HG03378 (cell line): ENCODE data around the gene TBXA2R.
"Not testable (repeated sequence)": the region's sequence is repeated elsewhere in the genome, so short reads cannot be mapped to it uniquely, and the experiment has no call there.

Source experiments
- ATAC-seq: cut with Tn5 transposase; IDR thresholded peaks from one replicate; pipeline ENCODE4 v1.9.1; 2021; ENCODE audit warnings: mild to moderate bottlenecking, moderate library complexity; ENCODE audit not compliant: unreplicated experiment

Gene TBXA2R

DNA sequence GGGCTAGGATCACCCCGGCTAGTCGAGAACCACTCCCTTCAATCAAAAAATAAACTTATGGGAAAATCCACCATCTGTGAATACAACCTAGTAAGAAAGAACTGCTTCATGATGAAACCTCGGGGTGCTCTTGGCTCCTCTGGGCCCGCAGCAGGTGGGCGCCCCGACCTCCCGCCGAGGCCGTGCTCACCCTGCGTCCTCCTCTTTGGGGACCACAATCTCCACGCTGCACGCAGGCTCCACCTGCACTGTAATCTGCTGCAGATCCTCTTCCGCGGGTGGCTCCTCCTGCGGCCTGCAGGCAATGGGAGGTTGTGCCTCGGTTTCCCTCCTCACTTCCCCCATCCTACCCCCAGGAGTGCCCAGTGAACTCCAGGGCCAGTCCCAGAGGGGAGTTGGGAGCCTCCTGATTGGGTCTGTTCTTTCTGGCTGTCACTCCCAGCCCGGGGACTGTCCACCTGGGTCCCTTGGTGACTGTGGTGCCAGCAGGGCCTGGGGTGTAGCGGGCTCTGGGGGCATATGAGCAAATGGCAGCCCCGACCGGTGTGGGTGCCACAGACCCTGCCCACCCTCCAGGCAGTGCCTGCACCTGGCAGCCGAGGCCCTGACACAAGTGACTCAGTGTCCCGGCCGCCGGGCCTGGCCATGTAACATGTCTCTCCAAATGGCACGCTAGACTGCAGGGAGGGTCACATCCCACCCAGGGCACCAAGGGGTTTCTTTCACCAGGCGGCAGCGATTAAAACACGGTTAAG lies 35.0 kb upstream of the TBXA2R start:
- no peak for ATAC-seq

DNA sequence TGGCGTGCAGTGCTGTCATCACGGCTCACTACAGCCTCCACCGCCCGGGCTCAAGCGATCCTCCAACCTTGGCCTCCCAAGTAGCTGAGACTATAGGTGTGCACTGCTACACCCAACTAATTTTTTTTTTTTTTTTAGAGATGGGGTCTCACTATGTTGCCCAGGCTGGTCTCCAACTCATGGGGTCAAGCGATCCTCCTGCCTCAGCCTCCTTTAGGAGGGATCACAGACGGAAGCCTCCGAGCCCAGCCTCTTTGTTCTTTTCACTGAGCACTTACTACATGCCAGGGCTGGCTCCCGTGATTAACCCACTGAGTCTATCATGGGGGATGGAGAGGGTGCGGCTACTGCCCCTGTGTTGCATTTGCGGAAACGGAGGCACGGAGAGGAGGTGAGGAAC lies 32.8 kb upstream of the TBXA2R start:
- no peak for ATAC-seq

DNA sequence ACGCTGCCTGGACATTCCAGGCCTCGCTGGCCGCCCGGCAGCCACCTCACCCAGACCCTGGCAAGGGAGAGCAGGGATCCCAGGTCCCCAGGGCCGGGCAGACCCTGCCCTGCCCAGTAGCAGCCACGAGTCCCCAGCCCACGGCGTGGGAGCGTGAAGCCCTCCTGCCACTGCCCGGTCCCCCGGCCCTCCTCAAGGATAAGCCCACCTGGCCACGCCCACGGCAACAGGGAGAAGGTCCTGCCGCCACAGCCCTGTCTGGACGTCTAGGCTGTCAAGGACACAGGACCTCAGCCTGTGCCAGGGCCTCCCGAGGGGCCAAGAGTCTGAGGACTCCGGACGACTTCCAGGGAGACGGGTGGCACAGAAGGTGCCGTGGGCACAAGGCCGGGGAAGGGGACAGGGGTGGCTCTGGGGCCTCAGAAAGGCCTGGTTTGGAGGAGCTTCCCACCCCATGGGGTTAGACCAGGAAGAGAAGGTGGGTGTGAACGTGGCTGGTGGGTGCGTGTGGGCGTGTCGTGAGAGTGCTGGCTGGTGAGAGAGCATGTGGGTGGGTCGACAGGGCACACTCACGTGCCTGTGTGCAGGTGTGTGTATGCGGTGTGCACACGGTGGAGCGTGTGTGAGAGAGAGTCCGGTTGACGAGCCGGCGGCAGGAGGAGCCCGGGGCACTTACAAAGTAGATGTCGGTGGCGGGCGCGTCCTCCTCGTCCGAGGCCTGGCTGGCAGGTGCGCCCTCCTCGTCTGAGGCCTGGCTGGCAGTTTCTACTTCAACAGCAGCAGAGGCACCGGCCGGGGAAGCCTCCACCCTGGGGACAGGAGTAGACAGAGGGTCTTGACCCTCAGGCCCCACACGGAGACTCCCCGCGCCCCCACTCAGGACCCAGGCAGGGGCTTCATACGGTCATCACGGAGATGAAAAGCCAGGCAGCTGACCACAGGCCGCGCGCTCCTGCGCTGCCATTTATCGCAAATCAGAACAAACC lies 31.8 kb upstream of the TBXA2R start:
- no peak for ATAC-seq

DNA sequence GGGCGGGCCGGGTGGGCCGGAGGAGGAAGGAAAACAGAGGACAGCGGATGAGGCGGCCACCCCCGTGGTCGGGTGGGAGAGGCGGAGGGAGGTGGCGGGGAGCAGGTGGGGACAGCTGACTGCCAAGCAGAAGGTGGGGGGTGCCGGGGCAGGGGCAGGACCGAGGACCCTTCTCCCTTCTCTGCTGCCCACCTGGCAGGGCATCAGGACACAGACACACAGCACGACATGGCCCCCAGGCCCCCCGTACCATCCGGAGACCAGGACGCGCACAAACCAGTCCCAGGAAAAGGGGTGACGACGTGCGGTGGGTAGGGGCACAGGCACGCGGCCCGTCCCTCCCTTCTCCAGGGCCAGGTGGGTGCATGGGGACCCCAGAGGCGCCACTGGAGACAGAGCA lies 30.9 kb upstream of the TBXA2R start:
- no peak for ATAC-seq

- no peak for ATAC-seq
Measured at GRCh38 chr19:3636962-3637361, 30.3 kb upstream of the TBXA2R start.

GRCh38 chr19:3636506-3636905 lies 29.8 kb upstream of the TBXA2R start:
- ATAC-seq = no peak

DNA sequence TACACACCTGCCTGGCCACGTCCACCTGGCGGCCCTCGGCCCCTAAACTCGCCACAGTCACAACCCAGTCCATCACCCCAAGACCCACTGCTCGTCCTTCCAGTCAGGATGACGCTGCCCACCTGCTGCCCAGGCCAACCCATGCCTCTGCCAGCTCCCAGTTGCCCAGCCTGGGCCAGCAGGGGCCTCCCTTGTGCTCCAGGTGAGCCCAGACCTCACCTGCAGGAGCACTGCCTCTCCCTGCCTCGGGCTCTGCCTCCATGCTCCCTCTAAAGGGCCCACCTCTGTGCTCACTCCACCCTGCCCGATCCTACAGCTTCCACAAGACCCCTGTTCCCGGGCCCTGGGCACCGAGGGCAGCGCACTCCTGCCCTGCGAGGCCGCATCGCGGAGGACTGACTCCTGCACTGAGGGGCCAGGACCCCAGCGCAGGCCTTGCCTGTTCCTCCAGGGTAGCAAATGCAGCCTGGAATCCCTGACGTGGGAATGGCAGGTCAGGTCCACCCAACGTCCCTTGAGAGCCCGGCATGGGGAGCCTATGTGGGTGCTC lies 27.9 kb upstream of the TBXA2R start:
- ATAC-seq = no peak

DNA sequence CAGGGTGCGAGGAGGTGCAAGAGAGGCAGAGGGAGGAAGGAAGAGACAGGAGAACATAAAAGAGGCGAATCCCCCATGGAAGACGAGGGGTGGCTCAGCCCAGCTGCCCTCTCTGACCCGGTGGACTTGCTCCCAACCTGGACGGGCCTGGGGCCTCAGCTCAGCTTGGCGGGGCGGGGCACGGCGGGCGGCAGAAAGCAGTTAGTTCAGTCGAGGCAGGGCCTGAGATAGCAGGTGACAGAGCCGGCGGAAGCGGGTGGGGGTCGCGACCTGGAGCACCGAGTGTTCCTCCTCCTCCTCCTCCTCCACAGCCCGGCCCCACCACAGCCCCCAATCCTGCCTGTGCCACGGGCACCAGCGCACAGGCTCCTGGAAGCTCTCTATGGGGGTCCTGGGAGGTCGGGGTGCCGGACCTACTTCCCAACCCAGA lies 26.9 kb upstream of the TBXA2R start:
- ATAC-seq = no peak

GRCh38 chr19:3632739-3633558 lies 26.3 kb upstream of the TBXA2R start:
- ATAC-seq = no peak

GRCh38 chr19:3632098-3632497 lies 25.4 kb upstream of the TBXA2R start:
- no peak for ATAC-seq

DNA sequence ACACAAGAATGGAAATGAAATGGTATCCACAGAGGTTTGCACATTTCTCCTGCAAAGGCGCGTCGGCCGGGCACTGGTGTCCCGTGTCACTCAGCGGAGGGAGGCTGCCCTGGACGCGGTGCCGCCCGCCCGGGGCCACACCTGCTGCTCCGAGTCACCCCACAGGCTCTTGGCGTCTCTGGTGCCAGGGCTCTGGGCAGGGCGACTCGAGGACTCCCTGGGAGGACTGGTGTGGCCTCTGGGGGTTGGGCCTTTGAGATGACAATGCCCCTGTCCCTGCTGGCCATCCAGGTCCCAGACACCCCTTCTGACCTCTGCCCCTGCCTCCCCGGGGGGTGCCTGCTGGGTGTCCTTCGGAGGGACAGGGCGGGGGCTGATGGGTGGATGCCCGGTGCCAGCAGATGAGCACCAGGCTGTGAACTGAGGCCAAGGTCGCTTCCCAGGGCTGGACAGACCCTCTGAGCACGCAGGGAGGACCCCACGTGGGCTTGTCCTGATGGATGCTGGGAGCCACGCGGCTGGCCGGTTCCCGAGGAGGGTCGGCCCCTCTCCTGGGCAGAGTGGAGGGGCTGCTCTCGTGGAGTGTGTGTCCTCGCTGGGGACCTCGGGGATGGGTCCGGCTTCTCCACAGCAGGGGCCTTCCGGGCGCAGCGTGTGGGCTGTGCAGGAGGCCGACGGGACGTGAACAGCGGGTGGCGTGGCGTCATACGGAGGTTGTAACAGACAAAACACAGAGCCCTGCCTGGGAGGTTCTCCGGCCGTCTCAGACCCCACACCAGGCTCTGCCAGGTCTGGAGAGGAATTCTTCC lies 24.6 kb upstream of the TBXA2R start:
- ATAC-seq = no peak

GRCh38 chr19:3628766-3629165 lies 22.1 kb upstream of the TBXA2R start:
- not testable (repeated sequence) for ATAC-seq

- ATAC-seq = no peak
Measured at GRCh38 chr19:3627351-3627723, 20.7 kb upstream of the TBXA2R start.

DNA sequence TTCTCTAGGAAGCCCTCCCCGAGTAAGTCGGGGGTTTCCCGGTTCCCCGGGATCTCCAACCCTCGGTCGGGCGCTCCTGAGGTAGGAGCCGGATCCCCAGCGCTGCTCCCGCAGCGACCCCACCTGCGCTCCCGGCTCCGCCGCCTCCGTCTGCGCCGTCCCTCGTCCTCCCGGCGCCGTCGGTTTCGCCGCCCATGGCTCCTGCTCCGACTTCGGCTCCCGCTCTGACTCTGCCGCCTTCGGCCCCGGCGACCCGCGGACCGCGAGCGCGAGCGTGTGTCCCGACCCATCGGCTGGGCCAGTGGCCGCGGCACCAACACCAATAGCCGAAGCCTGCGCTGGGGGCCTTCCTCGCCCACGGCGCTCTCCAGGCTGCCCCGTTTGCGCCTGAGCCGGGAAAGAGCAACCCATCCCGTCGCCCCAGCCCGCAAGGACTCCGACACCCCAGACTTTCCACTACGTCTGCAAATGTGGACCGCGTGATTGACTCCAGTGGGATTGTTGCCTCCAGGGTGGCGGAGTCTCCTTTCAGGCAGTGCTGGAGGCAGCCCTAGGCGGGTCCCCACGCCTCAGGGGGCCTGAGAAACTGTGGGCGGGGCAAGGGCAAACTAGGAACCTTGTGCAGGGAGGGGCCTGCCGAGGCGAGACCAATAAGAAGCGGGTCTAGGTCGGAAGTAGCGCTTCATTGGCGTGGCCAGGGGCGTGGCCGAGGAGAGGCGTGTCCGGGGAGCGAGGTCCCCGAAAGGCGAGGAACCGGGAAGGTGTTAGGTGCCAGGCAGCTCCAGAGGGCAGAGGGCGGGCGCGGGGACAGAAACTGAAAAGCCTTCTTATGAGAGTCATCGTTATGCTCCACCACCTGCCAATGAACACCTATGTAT lies 20.0 kb upstream of the TBXA2R start, which contains the start of gene CACTIN:
TSS of gene CACTIN (minus strand) at position 318 of the 878 bp plus-strand sequence. CDS start at position 290, 28 bp downstream.
- peak; percentile 77 for ATAC-seq

GRCh38 chr19:3625996-3626472 lies 19.4 kb upstream of the TBXA2R start:
- peak; percentile 2 for ATAC-seq

DNA sequence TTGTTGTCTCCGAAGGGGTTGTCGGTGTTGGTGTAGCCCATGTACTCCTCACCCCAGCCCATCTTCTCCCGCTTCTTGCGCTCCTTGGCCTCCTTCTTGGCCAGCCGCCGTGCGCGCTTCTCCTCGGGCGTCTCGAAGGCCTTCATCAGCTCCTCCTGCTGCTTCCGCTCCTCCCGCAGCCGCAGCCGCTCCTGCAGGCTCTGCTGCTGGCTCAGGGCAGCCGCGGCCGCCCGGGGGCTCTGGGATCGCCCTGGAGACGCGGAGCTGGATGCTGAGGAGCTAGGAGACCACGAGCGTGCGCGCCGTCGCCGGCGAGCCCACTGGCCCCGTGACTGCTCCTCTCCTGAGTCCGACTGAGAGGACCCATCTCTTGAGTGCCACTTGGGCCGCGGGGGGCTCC lies 17.0 kb upstream of the TBXA2R start:
- no peak for ATAC-seq

- no peak for ATAC-seq
Measured at GRCh38 chr19:3622224-3622623, 15.5 kb upstream of the TBXA2R start.

GRCh38 chr19:3621689-3622088 lies 15.0 kb upstream of the TBXA2R start:
- no peak for ATAC-seq
